NCI-H2029 (cell line): Measurements from ENCODE around the gene PGPEP1.

ENCODE experiments used
- DNase-seq: peaks from one replicate; lab custom pipeline; 2025; lab: John Stamatoyannopoulos, UW

The PGPEP1 gene

GRCh38 chr19:18340190-18340989 lies at the start of gene PGPEP1:
Gene PGPEP1, plus strand, starts transcription at chr19:18340598. Its CDS starts 84 bp downstream, at chr19:18340682.
- peak; percentile 37 for DNase-seq

DNA sequence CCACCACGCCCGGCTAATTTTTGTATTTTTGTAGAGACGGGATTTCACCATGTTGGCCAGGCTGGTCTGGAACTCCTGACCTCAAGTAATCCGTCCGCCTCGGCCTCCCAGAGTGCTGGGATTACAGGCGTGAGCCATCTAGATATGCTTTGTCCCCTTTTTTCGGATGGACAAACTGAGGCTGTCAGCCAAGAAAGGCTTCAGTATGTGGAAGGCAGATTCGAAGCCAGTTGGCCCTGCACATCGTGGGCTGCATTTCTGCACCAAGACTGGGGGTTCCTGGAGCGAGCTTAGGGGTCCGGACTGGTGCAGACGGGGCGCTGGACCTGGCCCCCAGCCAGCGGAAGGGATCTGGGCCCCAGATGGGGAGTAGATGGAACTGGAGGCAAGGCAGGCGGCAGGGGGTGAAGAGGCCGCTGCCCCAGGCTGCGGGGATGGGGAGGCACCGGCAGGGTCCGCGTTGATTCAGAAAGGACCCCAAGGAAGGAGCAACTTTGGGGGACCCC lies 49.3 kb upstream of the PGPEP1 start:
- DNase-seq, result no peak

- DNase-seq, result peak; percentile 44
Measured at GRCh38 chr19:18291590-18292461, 48.6 kb upstream of the PGPEP1 start.

- peak; percentile 36 for DNase-seq
Measured at GRCh38 chr19:18292462-18292809, 48.0 kb upstream of the PGPEP1 start.

- DNase-seq, result peak; percentile 63
Measured at GRCh38 chr19:18292810-18293641, 47.4 kb upstream of the PGPEP1 start.

DNA sequence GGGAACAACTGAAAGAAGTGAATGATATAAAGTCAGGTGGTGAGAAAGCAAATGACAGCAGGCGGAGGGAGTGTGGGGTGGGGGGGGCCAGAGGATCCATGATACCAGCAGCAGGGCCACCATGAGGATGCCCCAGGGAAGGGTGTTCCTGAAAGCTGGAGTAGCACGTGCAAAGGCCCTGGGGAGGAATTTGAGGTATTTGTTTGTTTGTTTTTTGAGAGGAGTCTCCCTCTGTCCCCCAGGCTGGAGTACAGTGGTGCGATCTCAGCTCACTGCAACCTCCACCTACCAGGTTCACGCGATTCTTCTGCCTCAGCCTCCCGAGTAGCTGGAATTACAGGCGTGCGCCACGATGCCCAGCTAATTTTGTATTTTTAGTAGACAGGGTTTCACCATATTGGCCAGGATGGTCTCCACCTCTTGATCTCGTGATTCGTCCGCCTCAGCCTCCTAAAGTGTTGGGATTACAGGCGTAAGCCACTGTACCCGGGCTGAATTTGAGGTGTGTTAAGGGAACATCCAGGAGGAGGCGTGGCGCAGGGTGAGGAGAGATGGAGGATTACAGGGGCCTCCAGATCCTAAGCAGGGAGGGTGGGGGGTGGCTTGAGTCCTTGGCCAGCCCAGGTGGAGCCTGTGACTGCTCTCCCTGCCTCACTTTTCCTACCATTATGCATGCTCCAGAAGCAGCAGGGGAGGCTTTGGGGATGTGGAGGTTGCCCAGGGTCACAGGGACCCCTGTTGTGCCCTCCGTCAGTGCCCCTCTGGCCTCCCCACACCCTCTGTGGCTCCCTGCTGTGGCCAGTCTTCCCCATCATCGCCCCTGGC lies 46.5 kb upstream of the PGPEP1 start:
- no peak for DNase-seq

DNA sequence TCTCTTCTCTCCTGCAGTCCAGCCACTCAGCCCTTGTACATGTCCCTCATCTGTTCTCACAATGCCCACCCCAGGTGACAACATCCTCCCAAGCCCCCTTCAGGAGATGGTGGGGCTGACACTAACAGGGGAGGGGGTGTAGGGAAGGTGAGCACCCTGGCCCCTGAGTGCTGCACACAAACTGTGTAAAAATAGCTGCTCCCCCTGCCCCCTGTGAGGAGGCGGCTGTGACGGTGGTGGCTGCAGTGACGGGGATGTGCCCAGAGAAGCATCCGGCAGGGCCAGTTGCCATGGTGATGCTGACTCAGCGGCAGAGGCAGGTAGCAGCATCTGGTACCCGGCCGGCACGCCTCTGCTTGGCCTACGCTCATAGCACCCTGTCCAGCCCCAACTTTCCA lies 45.9 kb upstream of the PGPEP1 start:
- DNase-seq, result peak; percentile 25

DNA sequence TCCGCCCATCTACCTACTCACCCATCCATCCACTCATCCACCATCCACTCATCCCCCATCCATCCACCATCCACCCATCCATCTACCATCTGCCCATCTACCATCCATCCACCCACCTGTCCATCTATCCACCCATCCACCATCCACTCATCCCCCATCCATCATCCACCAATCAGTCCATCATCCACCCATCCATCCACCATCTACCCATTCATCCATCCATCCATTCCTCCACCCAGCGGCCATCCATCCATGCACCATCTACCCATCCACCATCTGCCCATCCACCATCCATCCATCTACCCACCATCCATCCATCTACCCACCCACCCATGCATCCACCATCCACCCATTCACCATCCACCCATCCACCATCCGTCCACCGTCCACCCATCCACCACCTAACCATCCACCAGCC lies 45.4 kb upstream of the PGPEP1 start:
- no peak for DNase-seq

DNA sequence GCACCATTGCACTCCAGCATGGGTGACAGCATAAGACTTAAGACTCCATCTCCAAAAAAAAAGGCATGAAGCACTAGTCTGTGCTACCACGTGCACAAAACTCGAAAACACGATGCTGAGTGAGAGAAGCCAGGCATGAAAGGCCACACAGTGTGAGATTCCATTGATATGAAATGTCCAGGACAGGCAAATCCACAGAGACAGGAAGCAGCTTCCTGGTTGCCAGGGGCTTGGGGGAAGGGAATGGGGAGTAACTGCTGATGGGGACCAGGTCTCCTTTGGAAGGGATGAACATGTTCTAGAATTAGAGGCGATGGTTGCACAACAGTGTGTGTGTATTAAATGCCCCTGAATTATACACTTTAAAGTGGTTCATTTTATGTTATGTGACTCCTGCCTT lies 43.1 kb upstream of the PGPEP1 start:
- DNase-seq, result no peak

GRCh38 chr19:18298601-18299000 lies 41.8 kb upstream of the PGPEP1 start:
- DNase-seq, result no peak

GRCh38 chr19:18299654-18300053 lies 40.7 kb upstream of the PGPEP1 start:
- no peak for DNase-seq

DNA sequence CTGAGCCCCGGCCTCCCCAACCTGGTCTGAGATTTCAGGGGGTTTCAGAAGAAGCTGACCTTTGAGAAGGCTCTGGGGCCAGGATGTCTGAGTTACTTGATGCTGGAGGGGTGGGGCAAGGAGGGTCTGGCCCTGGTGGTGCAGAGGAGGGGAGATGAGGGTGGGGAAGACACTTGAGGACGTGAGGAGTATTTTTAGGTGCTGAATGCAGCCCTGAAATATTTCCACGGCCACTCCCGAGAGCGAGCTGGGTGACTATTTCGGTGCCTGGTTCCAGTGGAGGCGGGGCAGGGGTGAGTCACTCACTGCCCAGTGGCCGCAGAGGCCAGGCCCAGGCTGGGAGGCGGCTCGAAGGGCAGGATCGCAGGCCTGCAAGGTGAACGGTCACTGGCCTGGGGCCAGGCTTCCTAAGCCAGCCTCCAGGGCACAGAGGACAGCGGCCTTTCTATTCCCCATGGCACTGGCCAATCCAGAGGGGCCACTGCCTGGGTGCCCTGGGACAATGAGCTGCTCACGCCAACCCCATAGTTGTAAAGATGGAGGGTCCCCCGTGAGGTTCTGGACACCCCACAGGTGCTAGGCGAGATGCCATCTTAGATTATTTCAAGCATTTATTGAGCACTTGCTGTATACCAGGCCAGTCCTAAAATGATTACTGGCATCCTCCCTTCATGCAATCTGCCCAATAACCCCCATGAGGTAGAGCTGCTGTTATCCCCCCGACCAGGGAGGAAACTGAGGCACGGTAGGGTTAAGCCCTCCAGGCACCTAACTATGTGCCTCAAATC lies 39.3 kb upstream of the PGPEP1 start:
- DNase-seq, result no peak

- DNase-seq, result no peak
Measured at GRCh38 chr19:18301718-18302111, 38.7 kb upstream of the PGPEP1 start.

DNA sequence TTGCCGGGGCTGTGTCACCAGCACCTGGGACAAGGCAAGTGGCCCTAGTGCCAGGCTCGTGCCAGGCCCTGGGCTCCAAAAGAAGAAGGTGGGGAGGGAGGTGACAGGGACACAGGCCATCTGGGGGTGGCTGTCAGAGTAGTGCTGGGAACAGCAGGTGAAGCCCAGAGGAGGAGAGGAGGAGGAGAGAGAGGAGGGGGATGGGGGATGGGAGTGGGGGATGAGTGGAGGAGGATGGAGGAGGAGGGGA lies 36.3 kb upstream of the PGPEP1 start:
- DNase-seq, result no peak

- DNase-seq, result peak; percentile 47
Measured at GRCh38 chr19:18304458-18305310, 35.7 kb upstream of the PGPEP1 start.

DNA sequence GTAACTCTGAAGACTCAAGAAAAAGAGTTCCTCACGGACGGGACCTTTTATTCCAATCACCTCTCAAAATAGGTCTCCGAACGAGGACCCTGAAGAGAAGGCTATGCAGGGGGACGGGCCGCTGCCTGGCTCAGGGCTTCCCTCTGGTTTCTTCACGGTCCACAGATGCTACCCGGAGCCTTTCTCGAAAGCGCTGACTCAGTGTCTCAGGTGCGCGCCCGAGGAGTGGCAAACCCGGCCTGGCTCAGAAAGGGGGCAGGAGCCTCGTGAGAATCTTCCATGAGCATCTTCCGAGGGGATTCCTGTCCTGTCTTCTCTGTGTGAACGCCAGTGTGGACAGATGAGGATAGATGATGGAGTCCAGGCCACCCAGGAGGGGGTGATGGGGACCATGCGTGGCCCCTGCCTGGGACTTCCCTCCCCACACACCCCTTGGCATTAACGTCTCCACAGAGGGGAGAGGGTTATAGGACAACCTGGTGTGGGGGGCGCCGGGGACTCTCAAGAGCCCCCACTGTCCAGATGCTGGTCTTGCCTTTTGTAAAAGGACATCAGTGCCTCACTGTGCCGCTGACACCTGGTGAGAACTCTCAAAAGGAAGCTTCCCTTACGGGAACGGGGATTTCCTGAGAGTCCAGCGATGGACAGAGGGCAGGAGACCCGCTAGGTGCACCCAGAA lies 34.0 kb upstream of the PGPEP1 start:
- no peak for DNase-seq

DNA sequence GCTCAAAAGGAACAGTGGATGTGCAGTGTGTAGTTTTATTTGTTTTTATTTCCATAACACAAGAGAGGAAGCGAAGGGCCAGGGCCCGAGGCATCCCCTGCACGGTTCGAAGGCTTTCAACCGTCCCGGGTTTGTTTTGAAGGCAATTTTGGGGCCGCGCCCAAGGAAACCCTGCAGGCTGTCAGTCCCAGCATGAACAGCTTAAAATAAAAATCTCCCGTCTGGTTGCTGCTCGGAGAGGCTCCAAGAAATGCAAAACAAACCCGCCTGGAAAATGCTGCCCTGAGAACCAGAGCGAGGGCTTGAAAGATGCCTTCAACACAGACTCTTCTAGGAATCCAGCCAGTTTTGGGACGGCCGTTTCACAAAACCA lies 33.5 kb upstream of the PGPEP1 start:
- no peak for DNase-seq

DNA sequence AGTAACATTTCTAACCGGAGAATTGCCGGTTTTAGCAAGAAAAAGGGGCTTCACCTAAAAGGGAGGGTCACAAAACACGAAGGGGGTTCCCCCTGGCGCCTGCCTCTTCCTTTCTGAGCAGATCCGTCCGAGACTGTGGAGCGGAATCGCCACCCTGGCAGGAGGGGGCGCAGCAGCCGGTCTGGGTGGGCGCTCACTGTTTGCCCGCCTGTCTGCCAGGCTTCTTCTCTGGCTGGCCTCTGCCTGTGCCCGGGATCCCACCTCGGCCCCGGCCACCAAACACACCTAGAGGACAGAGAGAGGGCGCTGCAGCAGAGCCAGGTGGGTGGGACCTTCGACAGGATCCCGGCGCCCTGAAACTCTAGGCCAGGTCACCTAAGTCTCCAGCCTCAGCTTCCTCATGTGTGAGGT lies 33.1 kb upstream of the PGPEP1 start:
- no peak for DNase-seq
